K562 (cell line): ENCODE results near the gene POLR3GL. TPM values are rescaled to one million over a fixed set of nuclear protein-coding genes. Genes with fewer than 3 reads are reported as not detected.

Source experiments
- ARID4B ChIP-seq: sonication (generic); formaldehyde crosslinking; IDR thresholded peaks from 2 replicates; pipeline ENCODE4 v1.8.0; 2022; ENCODE audit warnings: mild to moderate bottlenecking, missing genetic modification reagents
- BHLHE40 ChIP-seq: IDR thresholded peaks from 2 replicates; pipeline ENCODE4 v1.6.1; 2011; ENCODE audit warnings: low read length, improper control_type of control experiment
- CTCF ChIP-seq, 3 experiments: IDR thresholded peaks in 2 of 3; conservative IDR thresholded peaks in 1 of 3; 2 replicates each; pipeline ENCODE4 v1.5.1; 2011 to 2012; ENCODE audit warnings: low read length in 3 of 3, mild to moderate bottlenecking in 3 of 3, control low read depth in 2 of 3, improper control_type of control experiment in 1 of 3, inconsistent platforms in 1 of 3, low read depth in 1 of 3, mixed read lengths in 1 of 3, moderate library complexity in 1 of 3; ENCODE audit not compliant: insufficient read depth in 2 of 3
- ESRRA ChIP-seq: fragments of 450-650 bp; IDR thresholded peaks from 2 replicates; pipeline ENCODE4 v1.6.1; 2014; ENCODE audit warnings: low read depth, mild to moderate bottlenecking, moderate library complexity, borderline replicate concordance
- HMG20A ChIP-seq: fragments of 450-650 bp; formaldehyde crosslinking; conservative IDR thresholded peaks from 2 replicates; pipeline ENCODE4 v1.4.0; 2020; ENCODE audit warnings: mild to moderate bottlenecking, mixed read lengths
- PCBP2 ChIP-seq: fragments of 200-400 bp; formaldehyde crosslinking; IDR thresholded peaks from 2 replicates; pipeline ENCODE4 v1.6.1; 2018; ENCODE audit warnings: low read length, low read depth, mild to moderate bottlenecking, moderate library complexity; ENCODE audit not compliant: poor library complexity, severe bottlenecking
- POLR2A ChIP-seq: fragments of 450-650 bp; conservative IDR thresholded peaks from 2 replicates; pipeline ENCODE4 v1.6.1; 2016
- RBM22 ChIP-seq: fragments of 200-400 bp; formaldehyde crosslinking; IDR thresholded peaks from 2 replicates; pipeline ENCODE4 v1.6.1; 2018; ENCODE audit warnings: low read length, low read depth; ENCODE audit not compliant: poor library complexity, severe bottlenecking
- TAL1 ChIP-seq: fragments of 450-650 bp; IDR thresholded peaks from 2 replicates; pipeline ENCODE4 v1.6.1; 2016; ENCODE audit warnings: mild to moderate bottlenecking
- TEAD4 ChIP-seq, 2 experiments: sonication (generic) in 1 of 2; formaldehyde crosslinking in 1 of 2; IDR thresholded peaks; 2 replicates each; pipeline versions ENCODE4 v1.6.1 to v1.8.0; 2012 to 2022; ENCODE audit warnings: borderline replicate concordance in 1 of 2, inconsistent platforms in 1 of 2, low read length in 1 of 2, mild to moderate bottlenecking in 1 of 2, missing genetic modification reagents in 1 of 2
- ZBTB5 ChIP-seq: fragments of 450-650 bp; IDR thresholded peaks from 2 replicates; pipeline ENCODE4 v1.6.1; 2017; ENCODE audit warnings: antibody characterized with exemption
- ZBTB8A ChIP-seq: fragments of 450-650 bp; IDR thresholded peaks from 2 replicates; pipeline ENCODE4 v1.6.1; 2018; ENCODE audit warnings: mild to moderate bottlenecking, moderate library complexity; ENCODE audit not compliant: partially characterized antibody
- ZNF24 ChIP-seq: fragments of 450-650 bp; IDR thresholded peaks from 2 replicates; pipeline ENCODE4 v1.6.1; 2016
- ZNF445 ChIP-seq: fragments of 250-450 bp; sonication (Bioruptor Pico); IDR thresholded peaks from 2 replicates; pipeline ENCODE4 v1.4.0; 2020; ENCODE audit warnings: low read depth, mild to moderate bottlenecking, moderate library complexity
- polyA plus RNA-seq, 8 experiments: library from polyadenylated mRNA; depleted of rRNA in 4 of 8; stranded (reverse) in 5 of 8; unstranded in 3 of 8; fragments of >200 nt; fragmentation: Nextera tagmentation in 2 of 8; fragmentation: Illumina TruSeq in 1 of 8; extraction: Ambion mirVana in 2 of 8; extraction: Trizol in 1 of 8; gene quantifications; 2 replicates each; pipeline versions ENCODE4 v1.2.1 to v1.2.3, GENCODE V29; 2011 to 2014; ENCODE audit warnings: inconsistent platforms in 1 of 8, missing spikeins in 1 of 8
- total RNA-seq, 7 experiments: library from RNA; depleted of rRNA in 6 of 7; stranded (reverse); fragments of >200 nt in 6 of 7; fragmentation: Illumina TruSeq in 2 of 7; extraction: Trizol in 2 of 7; gene quantifications; 2 replicates each; pipeline versions ENCODE4 v1.2.1 to v1.2.3, GENCODE V29; 2011 to 2021; ENCODE audit warnings: low replicate concordance in 1 of 7

The POLR3GL gene
- total and polyA plus RNA-seq, 9 of the 15 experiments (the other 6 are each of a cell fraction or from before 2014, with no cell fraction given): 14.6 to 48.4 (median 38.2) TPM

- TF ChIP-seq ZBTB5 (no peak; the same call in 1 of the 2 replicates), CTCF (IDR thresholded peaks at IDR 0.05 in 2 of 3, conservative IDR thresholded peaks at IDR 0.05 in 1 of 3; ENCODE audit: insufficient read depth in 2 of 3, low read depth in 1 of 3, low read length in 3 of 3) (peak; percentile 49 to 78 (median 49)), POLR2A (peak; percentile 99), TEAD4 (IDR thresholded peaks at IDR 0.05; ENCODE audit: low read length) (peak; percentile 90), TEAD4 (CRISPR knock-in tag; IDR thresholded peaks at IDR 0.05; ENCODE audit: borderline replicate concordance) (no peak), HMG20A (CRISPR knock-in tag) (no peak), TAL1 (no peak; the same call in 1 of the 2 replicates), ZNF24 (no peak), ARID4B (CRISPR knock-in tag) (peak; percentile 69; the same call in 1 of the 2 replicates), BHLHE40 (0 out of 2 replicates have a peak, but pooled peaks have one; percentile 6), RBM22 (no peak), PCBP2 (no peak), ZBTB8A (no peak), ESRRA (peak; percentile 66; the same call in 1 of the 2 replicates), ZNF445 (CRISPR knock-in tag) (no peak)
These were observed 37.2 kb upstream of the POLR3GL start, which contains the start of gene RBM8A (continued) for GRCh38 chr1:145927063-145927886.
